KMS-11 (cell line): Measurements from ENCODE around the gene SEC61A2.

Experiments used
- H2AFZ ChIP-seq: fragments of 200-600 bp; sonication (generic); 2 replicates; pipeline ENCODE4 v1.6.1; 2016; ENCODE audit warnings: antibody characterized with exemption, mixed run types, low read depth
- H3K27ac ChIP-seq: fragments of 200-600 bp; sonication (generic); 2 replicates; pipeline ENCODE4 v1.6.1; 2016; ENCODE audit warnings: mild to moderate bottlenecking, mixed run types
- H3K27me3 ChIP-seq: fragments of 200-600 bp; sonication (generic); 2 replicates; pipeline ENCODE4 v1.6.1; 2017; ENCODE audit warnings: mild to moderate bottlenecking, low read depth, mixed run types, moderate library complexity; ENCODE audit not compliant: insufficient read depth
- H3K36me3 ChIP-seq: fragments of 200-600 bp; sonication (generic); 2 replicates; pipeline ENCODE4 v1.6.1; 2017; ENCODE audit warnings: mild to moderate bottlenecking, mixed run types; ENCODE audit not compliant: insufficient read depth
- H3K4me1 ChIP-seq: fragments of 200-600 bp; sonication (generic); 2 replicates; pipeline ENCODE4 v1.6.1; 2016; ENCODE audit warnings: mild to moderate bottlenecking, low read depth, mixed run types; ENCODE audit not compliant: poor library complexity, severe bottlenecking
- H3K4me2 ChIP-seq: fragments of 200-600 bp; sonication (generic); 2 replicates; pipeline ENCODE4 v1.7.0; 2016; ENCODE audit warnings: mild to moderate bottlenecking, mixed run types
- H3K4me3 ChIP-seq: fragments of 200-600 bp; sonication (generic); IDR thresholded peaks from 2 replicates; pipeline ENCODE4 v1.6.1; 2017; ENCODE audit warnings: low read depth, low read length, mixed read lengths; ENCODE audit not compliant: insufficient read depth
- H3K79me2 ChIP-seq: fragments of 200-600 bp; sonication (generic); 2 replicates; pipeline ENCODE4 v1.6.1; 2016; ENCODE audit warnings: low read depth, mixed run types; ENCODE audit not compliant: insufficient read depth
- H3K9ac ChIP-seq: fragments of 200-600 bp; sonication (generic); 2 replicates; pipeline ENCODE4 v1.6.1; 2016; ENCODE audit warnings: mild to moderate bottlenecking, mixed run types
- H4K20me1 ChIP-seq: fragments of 200-600 bp; sonication (generic); 2 replicates; pipeline ENCODE4 v1.6.1; 2016; ENCODE audit warnings: mild to moderate bottlenecking, mixed run types; ENCODE audit not compliant: insufficient read depth
- CTCF ChIP-seq: fragments of 200-600 bp; sonication (generic); conservative IDR thresholded peaks from 2 replicates; pipeline ENCODE4 v1.6.1; 2017; ENCODE audit warnings: low read depth, mild to moderate bottlenecking, antibody characterized with exemption, low read length, moderate library complexity, mixed read lengths

SEC61A2 gene

GRCh38 chr10:12121673-12122072, 7.8 kb upstream of the SEC61A2 start:
- H3K4me3 ChIP-seq = no peak overlapping the region
- no peak for TF ChIP-seq CTCF
- no peaks in the 10 kb centered on the region for H3K79me2 ChIP-seq
- H2AFZ ChIP-seq = no peak overlapping the region
- peaks cover 4% of the 10 kb centered on the region; the same call in 1 of the 2 replicates for H3K36me3 ChIP-seq
- H3K4me2 ChIP-seq = peak overlapping the region; percentile 72
- peaks cover 40% of the 10 kb centered on the region for H3K4me1 ChIP-seq
- no peaks in the 10 kb centered on the region for H3K27me3 ChIP-seq
- H3K9ac ChIP-seq = peak overlapping the region; percentile 23; the same call in 1 of the 2 replicates
- no peaks in the 10 kb centered on the region for H4K20me1 ChIP-seq
- H3K27ac ChIP-seq = peak overlapping the region; percentile 81

GRCh38 chr10:12130237-12130872, 878 bp downstream of the SEC61A2 start:
- H3K36me3 ChIP-seq = no peaks in the 10 kb centered on the region; the same call in 1 of the 2 replicates
- H3K79me2 ChIP-seq = peaks cover 9% of the 10 kb centered on the region
- H3K4me1 ChIP-seq = peaks cover 13% of the 10 kb centered on the region
- 0 out of 2 replicates have a peak overlapping the region, but pooled peaks have one; percentile 1 for H3K27ac ChIP-seq
- peak overlapping the region; percentile 83 for H2AFZ ChIP-seq
- TF ChIP-seq CTCF = peak; percentile 83
- H3K9ac ChIP-seq = peak overlapping the region; percentile 77; the same call in 1 of the 2 replicates
- no peaks in the 10 kb centered on the region for H4K20me1 ChIP-seq
- no peak overlapping the region for H3K4me3 ChIP-seq
- no peaks in the 10 kb centered on the region for H3K27me3 ChIP-seq
- H3K4me2 ChIP-seq = peak overlapping the region; percentile 43

GRCh38 chr10:12135631-12136030, 6.2 kb downstream of the SEC61A2 start:
- Histone ChIP-seq H3K36me3 (peaks cover 3% of the 10 kb centered on the region; the same call in 1 of the 2 replicates), H3K27me3 (no peaks in the 10 kb centered on the region), H3K4me3 (no peak overlapping the region), H3K27ac (no peak overlapping the region), H2AFZ (no peak overlapping the region), H4K20me1 (no peaks in the 10 kb centered on the region), H3K4me2 (no peak overlapping the region), H3K79me2 (peaks cover 8% of the 10 kb centered on the region), H3K4me1 (peaks cover 14% of the 10 kb centered on the region), H3K9ac (no peak overlapping the region)
- no peak for TF ChIP-seq CTCF

GRCh38 chr10:12140038-12140437, 10.6 kb downstream of the SEC61A2 start:
- Histone ChIP-seq H3K27ac (no peak overlapping the region), H3K4me2 (no peak overlapping the region), H3K4me1 (peaks cover 7% of the 10 kb centered on the region), H3K36me3 (peaks cover 3% of the 10 kb centered on the region; the same call in 1 of the 2 replicates), H2AFZ (no peak overlapping the region), H3K9ac (no peak overlapping the region), H3K79me2 (no peaks in the 10 kb centered on the region), H3K27me3 (no peaks in the 10 kb centered on the region), H3K4me3 (no peak overlapping the region), H4K20me1 (no peaks in the 10 kb centered on the region)
- TF ChIP-seq CTCF = no peak
